ENCODE measurements around the gene RASD1.

GRCh38 chr17:17468217-17469010, 27.8 kb downstream of the RASD1 start:
- TF ChIP-seq CTCF (IDR thresholded peaks at IDR 0.05; ENCODE audit: insufficient read depth, low read length) (no peak), POLR2AphosphoS5 (IDR thresholded peaks at IDR 0.05; ENCODE audit: low read depth) (no peak)

Data from HL-60 (cell line).